CD4-positive, alpha-beta T cell (primary cell): ENCODE measurements around the gene TIAM1. TPM values are rescaled to one million over a fixed set of nuclear protein-coding genes. Genes with fewer than 3 reads are reported as not detected.

ENCODE experiments used
- ATAC-seq: fragments of 200-7000 bp; cut with Tn5 transposase; one replicate; pipeline ENCODE4 v1.10.0; 2022; ENCODE audit warnings: mild to moderate bottlenecking; ENCODE audit not compliant: poor library complexity
- CTCF ChIA-PET: fragments of 350-600 bp; sonication (Branson Sonifier 250); formaldehyde crosslinking; loops from one replicate; lab custom pipeline; 2021; ENCODE audit warnings: antibody characterized with exemption, inconsistent platforms; lab: Charles Lee
- POLR2A ChIA-PET: fragments of 350-600 bp; sonication (Branson Sonifier 250); formaldehyde crosslinking; loops from one replicate; lab custom pipeline; 2021; ENCODE audit warnings: antibody characterized with exemption, inconsistent platforms; lab: Charles Lee
- DNase-seq, 14 experiments: peaks; one replicate each; pipeline ENCODE4 v3.0.0-alpha.2; 2013 to 2020; ENCODE audit warnings: mixed read lengths in 2 of 14
- H3K27ac ChIP-seq, 2 donors: one replicate each; pipeline versions ENCODE4 v1.5.1 to v1.7.0; 2013; ENCODE audit warnings: low read length in 2 of 2, low read depth in 1 of 2, mild to moderate bottlenecking in 1 of 2
- H3K27me3 ChIP-seq, 2 experiments: 1 replicate in 1 of 2; 2 replicates in 1 of 2; pipeline versions ENCODE4 v1.6.1 to v1.7.0; 2013; ENCODE audit warnings: low read length in 2 of 2, control low read depth in 1 of 2, mild to moderate bottlenecking in 1 of 2, moderate library complexity in 1 of 2; ENCODE audit not compliant: insufficient read depth in 2 of 2, control insufficient read depth in 1 of 2
- H3K36me3 ChIP-seq: one replicate; pipeline ENCODE4 v1.6.1; 2013; ENCODE audit warnings: low read length, control low read depth; ENCODE audit not compliant: insufficient read depth
- H3K4me1 ChIP-seq: one replicate; pipeline ENCODE4 v1.6.1; 2013; ENCODE audit warnings: low read length, control low read depth; ENCODE audit not compliant: insufficient read depth
- H3K4me3 ChIP-seq: one replicate; pipeline ENCODE4 v1.5.1; 2013; ENCODE audit warnings: mild to moderate bottlenecking, low read length, moderate library complexity
- H3K9me3 ChIP-seq, 2 experiments: 1 replicate in 1 of 2; 2 replicates in 1 of 2; pipeline versions ENCODE4 v1.6.1 to v1.7.0; 2013; ENCODE audit warnings: low read length in 2 of 2, mild to moderate bottlenecking in 2 of 2, control low read depth in 1 of 2, moderate library complexity in 1 of 2; ENCODE audit not compliant: control insufficient read depth in 1 of 2, insufficient read depth in 1 of 2
- H3K27ac Mint-ChIP-seq: one replicate; pipeline ENCODE4 v1.8.0; 2020; ENCODE audit warnings: mixed read lengths
- H3K27me3 Mint-ChIP-seq: one replicate; pipeline ENCODE4 v1.8.0; 2021; ENCODE audit warnings: mixed read lengths
- H3K36me3 Mint-ChIP-seq: one replicate; pipeline ENCODE4 v1.8.0; 2021; ENCODE audit warnings: low read depth, mixed read lengths
- H3K4me1 Mint-ChIP-seq: one replicate; pipeline ENCODE4 v1.8.0; 2021; ENCODE audit warnings: low read depth, mixed read lengths
- H3K4me3 Mint-ChIP-seq: one replicate; pipeline ENCODE4 v1.8.0; 2020; ENCODE audit warnings: mild to moderate bottlenecking, mixed read lengths
- H3K9me3 Mint-ChIP-seq: one replicate; pipeline ENCODE4 v1.8.0; 2020; ENCODE audit warnings: mixed read lengths
- CTCF ChIP-seq: fragments of 200-600 bp; IDR thresholded peaks from one replicate; pipeline ENCODE4 v1.8.0; 2022; ENCODE audit warnings: antibody characterized with exemption, mild to moderate bottlenecking
- intact Hi-C, 2 experiments: fragments of 100-400 bp; cut with DNase I in 1 of 2; cut with micrococcal nuclease in 1 of 2; formaldehyde crosslinking; loops; one replicate each; pipeline versions ENCODE4 v1.15.1 to v1.9.0; 2023 to 2025; cut with DNase I, micrococcal nuclease
- total RNA-seq, 174 experiments: library from RNA in 2 of 174; stranded (reverse) in 2 of 174; gene quantifications; one replicate each; pipeline ENCODE4 v1.2.3 and lab custom pipeline; 2021 to 2026

The TIAM1 gene
- total RNA-seq, 2 experiments from 2014 or later: 39.6 to 39.8 TPM

GRCh38 chr21:31159808-31160207 is 184.3 kb downstream of the TIAM1 start:
- TF ChIP-seq CTCF: no peak
- Histone ChIP-seq H3K36me3 (peaks cover 21% of the 10 kb centered on the region), H3K27me3 (no peaks in the 10 kb centered on the region), H3K4me1 (peaks cover 52% of the 10 kb centered on the region), H3K4me3 (peak overlapping the region; percentile 27), H3K9me3 (peaks cover 0 to 12% of the 10 kb centered on the region in 2 experiments), H3K27ac (peak overlapping the region; percentile 48 to 72)
- CTCF ChIA-PET: interaction anchor here (0.9 to 1.5 kb wide), 2 partner anchors 21 to 421 kb away, joined by 3 to 4 read pairs; no protein-coding TSS in a partner anchor
- POLR2A ChIA-PET: interaction anchor here (1.0 to 10.7 kb wide), 8 partner anchors 9 to 32 kb away, joined by 3 to 100 read pairs (median 15); no protein-coding TSS in a partner anchor
- Mint-ChIP-seq H3K27me3 (no peaks in the 10 kb centered on the region), H3K9me3 (no peaks in the 10 kb centered on the region), H3K27ac (peak overlapping the region; percentile 86), H3K4me3 (peak overlapping the region; percentile 70), H3K4me1 (peaks cover 83% of the 10 kb centered on the region), H3K36me3 (peaks cover 65% of the 10 kb centered on the region)
- intact Hi-C loops: loop anchor here (1.0 to 10.0 kb wide), 4 partner anchors 10 to 575 kb away; partner anchors contain the start of gene SCAF4 (in 1 of the 2)
- ATAC-seq: no peak
- DNase-seq: no peak

- Mint-ChIP-seq H3K4me3 (peak overlapping the region; percentile 70), H3K4me1 (peaks cover 84% of the 10 kb centered on the region)
- peak overlapping the region; percentile 27 for H3K4me3 ChIP-seq
Observed at GRCh38 chr21:31158789-31159581, 185.1 kb downstream of the TIAM1 start.

More at GRCh38 chr21:31158789-31159581, 185.1 kb downstream of the TIAM1 start:
- peaks cover 19% of the 10 kb centered on the region for H3K36me3 ChIP-seq
- TF ChIP-seq CTCF: no peak
- ChIA-PET CTCF (interaction anchor here (0.8 to 1.5 kb wide), 4 partner anchors 22 to 422 kb away, joined by 3 to 6 read pairs (median 4); no protein-coding TSS in a partner anchor), POLR2A (interaction anchor here (0.6 to 10.7 kb wide), 13 partner anchors 8 to 400 kb away, joined by 3 to 100 read pairs (median 7); no protein-coding TSS in a partner anchor)
- peaks cover 0 to 12% of the 10 kb centered on the region in 2 experiments for H3K9me3 ChIP-seq
- intact Hi-C loops: loop anchor here (1.0 to 10.0 kb wide), 4 partner anchors 9 to 576 kb away; partner anchors contain the start of gene SCAF4 (in 1 of the 2)
- Mint-ChIP-seq H3K9me3 (no peaks in the 10 kb centered on the region), H3K27me3 (no peaks in the 10 kb centered on the region), H3K36me3 (peaks cover 66% of the 10 kb centered on the region), H3K27ac (peak overlapping the region; percentile 86)
- peaks cover 47% of the 10 kb centered on the region for H3K4me1 ChIP-seq
- peak overlapping the region; percentile 48 to 72 for H3K27ac ChIP-seq
- H3K27me3 ChIP-seq: no peaks in the 10 kb centered on the region
- ATAC-seq (peak; percentile 86), DNase-seq (peak in 3 of 14 experiments; percentile 62 to 64 (median 63))
